ENCODE results near the gene SAFB2.

The SAFB2 gene

DNA sequence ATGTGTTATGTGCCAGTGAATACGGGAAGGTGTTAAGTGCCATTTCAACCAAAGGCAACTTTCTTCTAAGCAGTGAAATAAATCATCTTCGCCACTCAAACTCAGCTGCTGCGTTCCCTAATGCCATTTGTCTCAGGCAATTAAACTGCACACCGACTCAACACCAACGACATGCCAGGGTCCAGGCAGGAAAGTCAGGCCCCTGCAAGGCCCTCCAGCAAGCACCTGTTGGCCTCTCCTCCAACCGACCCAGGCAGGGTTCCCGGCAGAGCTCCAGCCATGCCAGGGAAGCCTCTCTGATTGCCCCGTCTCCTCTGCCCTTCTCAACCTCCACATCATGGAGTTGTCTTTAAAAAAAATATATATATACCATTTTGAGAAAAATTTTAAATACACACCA lies 21.8 kb downstream of the SAFB2 start:
- TF ChIP-seq, protein P1, sequence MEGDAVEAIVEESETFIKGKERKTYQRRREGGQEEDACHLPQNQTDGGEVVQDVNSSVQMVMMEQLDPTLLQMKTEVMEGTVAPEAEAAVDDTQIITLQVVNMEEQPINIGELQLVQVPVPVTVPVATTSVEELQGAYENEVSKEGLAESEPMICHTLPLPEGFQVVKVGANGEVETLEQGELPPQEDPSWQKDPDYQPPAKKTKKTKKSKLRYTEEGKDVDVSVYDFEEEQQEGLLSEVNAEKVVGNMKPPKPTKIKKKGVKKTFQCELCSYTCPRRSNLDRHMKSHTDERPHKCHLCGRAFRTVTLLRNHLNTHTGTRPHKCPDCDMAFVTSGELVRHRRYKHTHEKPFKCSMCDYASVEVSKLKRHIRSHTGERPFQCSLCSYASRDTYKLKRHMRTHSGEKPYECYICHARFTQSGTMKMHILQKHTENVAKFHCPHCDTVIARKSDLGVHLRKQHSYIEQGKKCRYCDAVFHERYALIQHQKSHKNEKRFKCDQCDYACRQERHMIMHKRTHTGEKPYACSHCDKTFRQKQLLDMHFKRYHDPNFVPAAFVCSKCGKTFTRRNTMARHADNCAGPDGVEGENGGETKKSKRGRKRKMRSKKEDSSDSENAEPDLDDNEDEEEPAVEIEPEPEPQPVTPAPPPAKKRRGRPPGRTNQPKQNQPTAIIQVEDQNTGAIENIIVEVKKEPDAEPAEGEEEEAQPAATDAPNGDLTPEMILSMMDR (IDR thresholded peaks at IDR 0.05; ENCODE audit: low read depth, low read length) = no peak
- no peak overlapping the region for H3K4me3 ChIP-seq (replicated peaks in 1 of 2; ENCODE audit: low read depth in 2 of 2, low read length in 2 of 2)
- DNase-seq (ENCODE audit: low read depth in 2 of 2) = no peak

DNA sequence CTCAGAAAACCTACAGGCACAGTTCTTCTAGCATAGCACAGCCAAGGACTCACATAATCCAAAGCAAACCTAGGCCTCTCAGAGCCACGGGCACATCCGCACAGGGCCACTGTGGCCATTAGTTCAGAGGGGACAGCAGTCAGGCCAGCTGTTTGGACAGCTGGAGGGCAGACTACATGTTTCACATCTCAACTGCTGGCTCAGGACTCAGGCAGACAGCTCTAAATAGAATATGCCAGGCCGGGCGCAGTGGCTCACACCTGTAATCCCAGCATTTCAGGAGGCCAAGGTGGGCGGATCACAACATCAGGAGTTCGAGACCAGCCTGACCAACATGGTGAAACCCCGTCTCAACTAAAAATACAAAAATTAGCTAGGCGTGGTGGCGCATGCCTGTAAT lies 26.8 kb downstream of the SAFB2 start:
- no peak overlapping the region for H3K4me3 ChIP-seq (replicated peaks in 1 of 2; ENCODE audit: low read depth in 2 of 2, low read length in 2 of 2)
- TF ChIP-seq, protein P1 (IDR thresholded peaks at IDR 0.05; ENCODE audit: low read depth, low read length) = no peak
- DNase-seq (ENCODE audit: low read depth in 2 of 2) = no peak

DNA sequence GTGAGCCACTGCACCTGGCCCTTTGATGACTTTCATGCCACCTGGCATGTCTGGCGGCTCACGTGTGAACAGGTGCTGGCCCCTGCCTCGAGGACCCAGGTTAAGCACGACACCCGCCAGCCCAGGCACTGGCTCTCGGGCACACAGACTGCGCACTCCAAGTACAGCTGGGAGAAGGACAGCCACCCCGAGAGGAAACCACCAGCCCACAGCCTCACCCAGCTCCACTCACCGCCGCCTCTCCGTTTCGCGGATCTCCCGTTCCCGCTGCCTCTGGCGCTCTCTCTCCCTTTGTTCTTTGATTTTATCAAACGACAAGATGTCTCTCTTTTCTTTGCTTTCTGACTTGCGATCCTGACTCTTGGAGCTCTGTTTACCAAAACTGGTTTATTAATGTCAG lies 27.4 kb downstream of the SAFB2 start:
- no peak for DNase-seq (ENCODE audit: low read depth in 2 of 2)
- no peak overlapping the region for H3K4me3 ChIP-seq (replicated peaks in 1 of 2; ENCODE audit: low read depth in 2 of 2, low read length in 2 of 2)
- TF ChIP-seq, protein P1 (IDR thresholded peaks at IDR 0.05; ENCODE audit: low read depth, low read length) = no peak

DNA sequence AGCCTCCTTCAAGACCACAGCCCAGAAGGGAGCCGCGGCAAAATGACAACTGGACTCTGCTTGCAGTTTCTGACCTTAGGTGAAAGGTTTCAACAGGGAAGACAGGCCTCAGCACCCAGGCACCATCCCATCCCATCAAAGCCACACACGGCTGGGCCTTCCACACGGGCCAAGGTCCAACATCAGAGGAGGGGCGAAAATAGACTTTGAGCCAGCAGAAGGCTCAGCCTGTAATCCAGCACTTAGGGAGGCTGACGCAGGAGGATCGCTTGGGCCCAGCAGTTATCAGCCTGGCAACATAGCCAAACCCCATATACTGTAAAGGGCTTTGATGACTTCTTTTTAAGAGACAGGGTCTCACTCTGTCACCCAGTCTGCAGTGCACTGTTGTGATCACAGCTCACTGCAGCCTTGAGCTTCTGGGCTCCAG lies 28.0 kb downstream of the SAFB2 start:
- DNase-seq (ENCODE audit: low read depth in 2 of 2) = no peak

DNA sequence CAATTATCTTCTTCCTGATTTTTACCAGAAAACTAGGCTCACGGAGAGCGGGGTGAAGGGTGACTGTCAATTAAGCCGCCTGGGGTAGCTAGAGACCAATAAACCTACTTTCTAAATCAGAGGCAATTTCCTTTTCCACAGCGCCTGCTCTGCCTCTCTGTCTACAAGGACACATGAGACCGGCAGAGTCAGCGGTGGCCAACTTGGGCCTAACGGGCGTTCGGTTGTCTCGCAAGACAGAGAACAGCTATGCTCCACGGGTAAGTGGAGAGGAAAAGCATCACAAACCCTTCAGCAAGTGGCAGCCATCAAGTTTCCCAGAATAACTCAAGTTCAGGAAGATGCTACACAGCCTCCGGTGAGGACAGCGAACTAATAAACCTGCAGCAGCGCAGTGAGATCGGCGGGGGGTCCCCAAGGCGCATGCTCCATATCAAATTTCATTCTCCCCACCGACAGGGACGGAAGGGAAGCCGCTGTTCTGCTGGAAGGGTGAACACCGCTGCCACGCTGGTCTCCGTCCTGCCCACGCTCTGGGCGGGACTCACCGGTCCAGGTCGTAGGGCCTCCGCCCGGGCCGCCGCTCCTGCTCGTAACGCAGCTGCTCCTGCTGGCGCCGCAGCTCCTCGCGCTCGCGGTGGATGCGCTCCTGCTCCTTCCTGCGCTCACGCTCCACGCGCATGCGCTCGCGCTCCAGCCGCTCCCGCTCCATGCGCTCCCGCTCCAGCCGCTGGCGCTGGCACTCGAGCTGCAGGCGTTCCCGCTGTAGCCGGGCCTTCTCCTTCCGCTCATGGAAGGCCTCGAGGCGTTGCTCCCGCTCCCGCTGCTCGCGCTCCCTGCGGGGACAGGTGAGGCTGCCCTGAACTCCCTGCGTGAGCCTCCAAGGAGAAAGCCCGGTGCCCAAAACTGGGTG lies 29.0 kb downstream of the SAFB2 start:
- TF ChIP-seq, protein P1 (IDR thresholded peaks at IDR 0.05; ENCODE audit: low read depth, low read length) = no peak
- no peak overlapping the region for H3K4me3 ChIP-seq (replicated peaks in 1 of 2; ENCODE audit: low read depth in 2 of 2, low read length in 2 of 2)
- no peak for DNase-seq (ENCODE audit: low read depth in 2 of 2)

More for the DNA sequence above, 28.0 kb downstream of the SAFB2 start:
- TF ChIP-seq, protein P1 (IDR thresholded peaks at IDR 0.05; ENCODE audit: low read depth, low read length) = no peak
- H3K4me3 ChIP-seq (replicated peaks in 1 of 2; ENCODE audit: low read depth in 2 of 2, low read length in 2 of 2) = no peak overlapping the region

DNA sequence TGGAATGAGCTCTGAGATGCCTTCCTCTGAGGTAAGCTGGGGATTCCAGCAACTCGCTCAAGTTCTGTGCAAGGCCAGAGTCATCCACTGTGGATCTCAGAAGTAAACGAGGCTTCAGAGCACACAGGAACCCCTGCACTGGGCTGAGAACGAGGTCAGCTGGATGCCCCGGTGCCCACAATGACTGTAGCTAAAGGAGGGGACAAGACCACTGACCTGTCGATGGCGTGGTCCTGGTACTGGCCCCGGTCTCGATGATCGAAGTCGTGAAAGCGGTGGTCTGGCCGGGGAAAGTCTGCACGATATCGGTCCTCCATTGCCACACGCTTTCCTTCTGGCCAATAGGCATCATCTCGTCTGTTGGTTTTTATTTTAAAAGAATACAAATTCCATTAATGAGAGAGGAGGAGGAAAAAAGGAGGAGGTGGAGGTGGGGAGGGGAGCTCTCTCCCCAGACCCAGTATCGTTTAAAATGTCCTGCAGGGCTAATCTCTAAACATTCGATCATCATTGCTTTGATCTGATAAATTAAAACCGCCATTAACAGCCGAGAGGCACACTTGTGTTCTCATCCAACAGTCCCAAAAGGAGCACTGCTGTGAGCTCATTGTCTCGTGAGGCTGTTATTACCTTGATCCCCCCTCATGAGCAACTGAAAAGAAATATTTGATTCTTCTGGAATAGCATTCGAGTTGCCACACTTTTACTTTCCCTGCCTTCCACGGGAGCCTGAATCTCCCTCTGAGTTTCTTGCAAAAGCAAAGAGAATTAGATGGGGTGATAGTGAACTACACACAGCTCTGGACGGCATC lies 29.8 kb downstream of the SAFB2 start:
- TF ChIP-seq, protein P1 (IDR thresholded peaks at IDR 0.05; ENCODE audit: low read depth, low read length) = no peak
- DNase-seq (ENCODE audit: low read depth in 2 of 2) = no peak
- no peak overlapping the region for H3K4me3 ChIP-seq (replicated peaks in 1 of 2; ENCODE audit: low read depth in 2 of 2, low read length in 2 of 2)
